ENCODE data around the gene OPTN. TPM values are rescaled to one million over a fixed set of nuclear protein-coding genes. Genes with fewer than 3 reads are reported as not detected.

OPTN gene
- total and polyA plus RNA-seq, 2 of the 8 experiments (the other 6 are each of a cell fraction or from before 2014, with no cell fraction given): 4.8 to 20.1 TPM

DNA sequence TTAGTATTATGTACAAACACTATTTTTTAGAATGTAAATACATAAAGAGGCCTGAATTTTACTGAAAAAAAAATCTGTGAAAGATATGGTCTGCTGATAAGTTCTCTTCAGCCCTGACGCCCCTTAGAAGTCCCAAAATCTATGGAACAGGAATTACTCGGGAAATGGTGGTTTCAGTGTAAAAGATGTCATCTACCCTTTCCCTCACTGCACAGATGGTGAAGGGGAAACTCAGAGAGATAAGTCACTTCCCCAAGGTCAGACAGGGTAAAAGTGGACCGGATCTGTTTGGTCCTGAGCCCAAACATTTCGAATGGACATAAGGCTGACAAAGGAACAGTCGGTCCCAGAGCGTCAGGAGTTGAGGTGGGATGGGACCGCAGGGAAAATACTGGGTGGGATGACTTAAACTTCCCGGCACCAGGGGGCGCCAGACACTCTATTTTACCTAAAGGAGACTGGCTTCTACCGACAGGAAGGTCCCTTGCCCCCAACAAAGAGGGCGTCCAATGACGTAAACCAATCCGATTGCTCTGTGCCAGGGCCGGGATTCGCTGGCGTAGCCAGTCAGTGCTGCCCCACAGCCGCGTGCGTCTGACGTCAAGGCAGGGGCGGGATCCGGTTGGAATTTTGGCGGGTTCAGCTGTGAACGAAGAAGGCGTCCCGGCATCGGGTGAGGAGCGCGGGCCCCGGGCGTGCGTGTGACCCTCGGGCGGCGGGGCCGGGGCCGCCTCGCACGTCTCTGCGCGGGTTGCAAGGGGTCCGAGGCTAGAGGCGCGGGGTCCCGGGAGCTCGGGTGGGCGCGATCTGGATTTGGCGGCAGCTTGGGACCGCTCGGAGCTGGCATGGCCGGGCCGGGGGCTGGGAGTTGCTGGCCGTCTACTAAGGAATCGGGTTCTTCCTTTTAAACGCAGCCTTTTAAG lies 61.2 kb downstream of the OPTN start, which contains the start of gene MCM10 (continued):
- peak; percentile 53 for TF ChIP-seq TAF7 (optimal IDR thresholded peaks at IDR 0.05; ENCODE audit: borderline replicate concordance, low read depth, low read length)
- no peak for TF ChIP-seq RNF2 (IDR thresholded peaks at IDR 0.05; ENCODE audit: borderline replicate concordance, low read depth, low read length, missing control alignments, poor library complexity, severe bottlenecking)
- TF ChIP-seq KDM5A (IDR thresholded peaks at IDR 0.05; ENCODE audit: low read length): no peak
- no peak for TF ChIP-seq SIRT6 (IDR thresholded peaks at IDR 0.05; ENCODE audit: low read length)
- TF ChIP-seq KDM4A (IDR thresholded peaks at IDR 0.05; ENCODE audit: low read depth, low read length, severe bottlenecking): peak; percentile 93
- peak; percentile 77 for TF ChIP-seq PHF8 (conservative IDR thresholded peaks at IDR 0.05; ENCODE audit: low read depth, low read length)
- TF ChIP-seq CTBP2 (IDR thresholded peaks at IDR 0.05; ENCODE audit: borderline replicate concordance, insufficient read depth, insufficient read length, low read length): peak; percentile 39
- TF ChIP-seq POLR2AphosphoS5 (IDR thresholded peaks at IDR 0.05; ENCODE audit: low read depth, low read length): peak; percentile 76
- TF ChIP-seq KDM1A (IDR thresholded peaks at IDR 0.05; ENCODE audit: borderline replicate concordance, low read length): no peak
- TF ChIP-seq SP4 (IDR thresholded peaks at IDR 0.05; ENCODE audit: low read length): no peak
- TF ChIP-seq CREB1 (IDR thresholded peaks at IDR 0.05): peak; percentile 97
- TF ChIP-seq TBP (IDR thresholded peaks at IDR 0.05; ENCODE audit: low read depth, low read length): peak; percentile 61; the same call in 1 of the 2 replicates
- TF ChIP-seq EP300 (IDR thresholded peaks at IDR 0.05; ENCODE audit: borderline replicate concordance in 1 of 2, low read depth in 2 of 2, low read length in 2 of 2): peak in 1 of 2 experiments; percentile 20; a peak in 1 of 3 replicates
- no peak for TF ChIP-seq EZH2 (IDR thresholded peaks at IDR 0.05; ENCODE audit: low read depth, low read length, severe bottlenecking)
- no peak for TF ChIP-seq RFX5 (IDR thresholded peaks at IDR 0.05; ENCODE audit: borderline replicate concordance, low read depth, low read length)
- no peak for TF ChIP-seq NANOG (IDR thresholded peaks at IDR 0.05; ENCODE audit: insufficient read depth, low read depth, low read length, poor library complexity, severe bottlenecking)
- no peak for TF ChIP-seq SUZ12 (IDR thresholded peaks at IDR 0.05; ENCODE audit: low read length)
- no peak for TF ChIP-seq SAP30 (IDR thresholded peaks at IDR 0.05; ENCODE audit: insufficient read depth, insufficient replicate concordance, low read length)
- no peak for TF ChIP-seq CEBPB (IDR thresholded peaks at IDR 0.05; ENCODE audit: low read depth, low read length)
- TF ChIP-seq, protein P1, sequence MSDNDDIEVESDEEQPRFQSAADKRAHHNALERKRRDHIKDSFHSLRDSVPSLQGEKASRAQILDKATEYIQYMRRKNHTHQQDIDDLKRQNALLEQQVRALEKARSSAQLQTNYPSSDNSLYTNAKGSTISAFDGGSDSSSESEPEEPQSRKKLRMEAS (IDR thresholded peaks at IDR 0.05): peak; percentile 96
- no peak for TF ChIP-seq RBBP5 (IDR thresholded peaks at IDR 0.05; ENCODE audit: borderline replicate concordance, low read depth, low read length)
- peak; percentile 97 for TF ChIP-seq YY1 (IDR thresholded peaks at IDR 0.05; ENCODE audit: low read depth, low read length)

All from H1 (cell line).